ENCODE results near the gene HPGDS. TPM values are rescaled to one million over a fixed set of nuclear protein-coding genes. Genes with fewer than 3 reads are reported as not detected.
"Not testable (repeated sequence)": the region's sequence is repeated elsewhere in the genome, so short reads cannot be mapped to it uniquely, and the experiment has no call there.

Gene HPGDS
- total RNA-seq = not detected

DNA sequence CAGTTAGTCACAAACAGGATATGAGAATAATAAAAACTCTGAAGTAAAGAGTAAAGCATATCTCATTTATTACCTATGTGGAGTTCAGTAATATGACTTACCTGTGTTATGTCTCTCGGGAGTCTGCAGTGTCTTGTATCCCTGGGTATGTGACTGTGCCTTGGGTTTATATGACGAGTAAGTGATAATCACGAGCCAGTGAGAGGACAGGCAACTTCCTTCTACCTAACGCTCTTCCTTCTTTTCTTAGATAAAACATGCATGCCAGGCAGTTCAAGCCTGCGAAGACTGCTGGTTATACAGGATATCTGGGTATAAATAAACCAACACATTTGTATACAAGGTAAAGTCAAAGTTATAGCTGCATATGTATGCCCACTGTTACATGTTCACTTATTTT is at the start of gene HPGDS:
HPGDS (minus strand) TSS at position 143 of the 400 bp plus-strand sequence. CDS start 8,207 bp downstream, outside the sequence.
- POLR2A ChIA-PET = no interaction called here
- CTCF ChIA-PET = no interaction called here

- POLR2A ChIA-PET = no interaction called here
- CTCF ChIA-PET = interaction anchor here (1.2 kb wide), 1 partner anchor 85 kb away, joined by 3 read pairs; no protein-coding TSS in a partner anchor
Measured at GRCh38 chr4:94390804-94391410, 48.3 kb upstream of the HPGDS start.

DNA sequence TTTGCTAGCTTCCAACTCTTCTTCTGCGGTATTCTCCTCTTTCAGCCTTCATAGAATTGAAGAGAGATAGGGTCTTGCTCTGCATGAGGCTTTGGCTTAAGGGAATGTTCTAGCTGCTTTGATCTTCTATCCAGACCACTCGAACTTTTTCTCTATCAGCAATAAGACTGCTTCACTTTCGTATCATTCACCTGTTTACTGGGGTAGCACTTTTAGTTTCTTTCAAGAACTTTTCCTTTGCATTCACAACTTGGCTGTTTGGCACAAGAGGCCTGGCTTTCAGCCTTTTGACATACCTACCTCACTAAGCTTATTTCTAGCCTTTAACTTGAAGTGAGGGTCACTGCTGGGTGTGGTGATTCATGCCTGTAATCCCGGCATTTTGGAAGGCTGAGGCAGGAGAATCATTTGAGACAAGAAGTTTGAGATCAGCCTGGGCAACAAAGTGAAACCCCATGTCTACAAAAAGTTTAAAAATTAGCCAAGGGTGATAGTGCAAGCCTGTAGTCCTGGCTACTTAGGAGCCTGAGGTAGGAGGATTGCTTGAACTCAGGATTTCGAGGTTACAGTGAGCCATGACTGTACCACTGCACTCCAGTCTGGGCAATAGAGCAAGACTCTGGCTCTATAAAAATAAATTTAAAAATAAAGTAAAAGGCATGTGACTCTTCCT is 47.1 kb upstream of the HPGDS start:
- POLR2A ChIA-PET = no interaction called here
- CTCF ChIA-PET = no interaction called here

GRCh38 chr4:94387965-94388364 is 45.3 kb upstream of the HPGDS start:
- CTCF ChIA-PET, POLR2A ChIA-PET: not testable (repeated sequence)

- POLR2A ChIA-PET, CTCF ChIA-PET: not testable (repeated sequence)
Measured at GRCh38 chr4:94385452-94385851, 42.8 kb upstream of the HPGDS start.

- POLR2A ChIA-PET, CTCF ChIA-PET: not testable (repeated sequence)
Measured at GRCh38 chr4:94382891-94383290, 40.3 kb upstream of the HPGDS start.

GRCh38 chr4:94378047-94378446 is 35.4 kb upstream of the HPGDS start:
- CTCF ChIA-PET = no interaction called here
- POLR2A ChIA-PET = no interaction called here

GRCh38 chr4:94377294-94377693 is 34.7 kb upstream of the HPGDS start:
- CTCF ChIA-PET = interaction anchor here (0.7 kb wide), 2 partner anchors 49 to 645 kb away, joined by 3 to 4 read pairs; no protein-coding TSS in a partner anchor
- POLR2A ChIA-PET = no interaction called here

- POLR2A ChIA-PET = no interaction called here
Measured at GRCh38 chr4:94375364-94375763, 32.7 kb upstream of the HPGDS start.

DNA sequence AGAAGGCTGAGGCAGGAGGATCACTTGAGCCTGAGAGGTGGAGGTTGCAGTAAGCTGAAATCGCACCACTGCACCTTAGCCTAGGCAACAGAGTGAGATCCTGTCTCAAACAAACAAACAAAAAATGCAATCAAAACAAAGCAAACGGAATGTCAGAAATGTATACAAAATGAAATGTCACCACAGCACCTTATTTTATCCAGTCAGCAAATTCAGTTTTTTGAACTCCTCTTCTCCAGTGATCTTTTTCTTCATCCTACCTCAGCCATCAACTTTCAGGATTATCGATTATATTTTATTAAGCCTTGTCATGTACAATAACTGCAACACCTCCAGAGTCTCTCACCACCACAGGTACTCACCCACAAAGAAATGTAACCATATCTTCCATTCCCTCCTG is 31.1 kb upstream of the HPGDS start:
- ChIA-PET POLR2A (no interaction called here), CTCF (no interaction called here)

More at GRCh38 chr4:94375364-94375763, 32.7 kb upstream of the HPGDS start:
- CTCF ChIA-PET = no interaction called here

GRCh38 chr4:94372991-94373390 is 30.4 kb upstream of the HPGDS start:
- ChIA-PET POLR2A (no interaction called here), CTCF (no interaction called here)

DNA sequence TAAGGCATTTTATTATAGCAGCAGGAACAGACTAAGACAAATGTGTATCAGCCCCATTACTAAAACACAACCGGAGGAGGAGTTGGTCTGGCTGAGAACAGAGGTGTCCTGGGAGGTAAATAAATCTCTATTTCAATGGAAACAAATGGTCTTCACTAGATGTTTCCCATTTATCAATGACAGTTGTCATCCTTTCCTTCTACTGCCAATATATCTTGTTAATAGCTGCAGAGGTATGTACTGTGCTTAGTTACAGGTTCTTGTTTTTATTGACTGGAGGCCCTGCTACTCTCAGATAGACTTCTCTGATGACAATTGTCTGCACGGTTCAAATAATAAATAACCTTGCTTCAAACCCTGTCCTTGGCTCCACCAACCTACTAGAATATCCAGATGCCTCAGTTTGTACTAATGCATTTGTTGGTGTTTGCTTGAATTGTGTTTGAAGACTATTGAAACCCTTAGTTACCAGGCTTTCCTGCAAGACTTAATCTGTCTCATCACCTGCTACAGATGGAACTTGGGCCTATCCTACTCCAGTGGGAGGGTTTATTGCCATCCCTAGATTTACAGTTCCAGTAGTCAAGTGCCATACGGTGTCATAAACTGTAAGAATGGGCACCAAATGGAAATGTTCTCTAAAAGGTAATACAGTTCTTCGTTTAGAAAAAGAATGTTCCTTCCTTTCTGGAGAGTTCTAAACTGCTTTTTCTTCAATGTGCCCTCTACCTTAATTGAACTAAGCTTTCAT is 29.8 kb upstream of the HPGDS start:
- POLR2A ChIA-PET = no interaction called here
- CTCF ChIA-PET = no interaction called here

GRCh38 chr4:94371290-94371689 is 28.7 kb upstream of the HPGDS start:
- ChIA-PET POLR2A (no interaction called here), CTCF (no interaction called here)

DNA sequence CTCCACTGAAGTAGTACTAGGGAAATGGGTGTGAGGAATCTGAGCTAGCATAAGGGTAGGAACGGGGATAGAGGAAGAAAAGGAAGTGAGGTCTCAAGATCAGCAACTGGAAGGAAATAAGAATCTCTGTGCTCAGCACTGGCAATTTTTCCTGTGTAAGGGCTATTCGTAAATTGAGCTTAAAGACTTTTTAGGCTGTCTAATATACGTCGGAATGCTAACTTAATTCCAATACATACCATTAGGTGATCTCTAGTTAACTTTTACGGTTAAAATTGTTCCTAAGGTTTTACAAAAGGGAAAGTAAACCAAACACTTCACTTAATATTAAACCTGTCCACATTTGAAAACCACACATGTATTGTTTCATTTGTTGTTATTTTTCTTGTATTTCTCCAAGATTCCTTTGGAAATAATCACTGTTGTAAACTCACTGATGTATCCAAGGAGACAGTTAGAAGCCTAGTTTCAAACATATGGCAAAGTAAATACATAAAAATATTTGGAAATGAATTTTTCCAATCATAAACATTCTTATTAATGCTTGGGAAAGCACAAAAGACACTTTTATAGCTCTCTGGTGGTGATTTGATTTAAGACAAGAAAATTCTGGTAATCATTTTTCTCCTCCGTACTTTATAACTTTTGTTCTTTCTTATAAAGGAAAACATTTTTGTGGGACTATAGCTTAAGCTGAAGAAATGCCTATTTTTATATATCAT is 28.1 kb upstream of the HPGDS start:
- ChIA-PET CTCF (interaction anchor here (0.9 kb wide), 1 partner anchor 36 kb away, joined by 3 read pairs; no protein-coding TSS in a partner anchor), POLR2A (no interaction called here)

GRCh38 chr4:94369046-94369445 is 26.4 kb upstream of the HPGDS start:
- POLR2A ChIA-PET = no interaction called here

GRCh38 chr4:94368459-94368858 is 25.8 kb upstream of the HPGDS start:
- CTCF ChIA-PET = no interaction called here
- POLR2A ChIA-PET = no interaction called here

More at GRCh38 chr4:94369046-94369445, 26.4 kb upstream of the HPGDS start:
- CTCF ChIA-PET = no interaction called here

- ChIA-PET POLR2A (no interaction called here), CTCF (interaction anchor here (1.5 kb wide), 1 partner anchor 42 kb away, joined by 3 read pairs; no protein-coding TSS in a partner anchor)
Measured at GRCh38 chr4:94365304-94365703, 22.7 kb upstream of the HPGDS start.

- POLR2A ChIA-PET = no interaction called here
- CTCF ChIA-PET = no interaction called here
Measured at GRCh38 chr4:94364527-94364926, 21.9 kb upstream of the HPGDS start.

- ChIA-PET CTCF (no interaction called here), POLR2A (no interaction called here)
Measured at GRCh38 chr4:94363136-94363655, 20.6 kb upstream of the HPGDS start.

GRCh38 chr4:94359838-94360237 is 17.2 kb upstream of the HPGDS start:
- POLR2A ChIA-PET = no interaction called here
- CTCF ChIA-PET = no interaction called here
